Thyroid gland (tissue), 4 donors: Measurements from ENCODE around the gene ARL8A.

Experiments
- CTCF ChIP-seq, 6 experiments: fragments of 200-600 bp in 3 of 6; fragments of 450-650 bp in 3 of 6; sonication (generic) in 3 of 6; IDR thresholded peaks; one replicate each; pipeline ENCODE4 v1.5.1; 2016 to 2019; ENCODE audit warnings: antibody characterized with exemption in 6 of 6, mild to moderate bottlenecking in 2 of 6, inconsistent platforms in 1 of 6, moderate library complexity in 1 of 6
- POLR2A ChIP-seq, 2 donors: fragments of 450-650 bp; IDR thresholded peaks; one replicate each; pipeline ENCODE4 v1.6.1; 2017; ENCODE audit warnings: antibody characterized with exemption in 2 of 2, mild to moderate bottlenecking in 2 of 2, moderate library complexity in 1 of 2

DNA sequence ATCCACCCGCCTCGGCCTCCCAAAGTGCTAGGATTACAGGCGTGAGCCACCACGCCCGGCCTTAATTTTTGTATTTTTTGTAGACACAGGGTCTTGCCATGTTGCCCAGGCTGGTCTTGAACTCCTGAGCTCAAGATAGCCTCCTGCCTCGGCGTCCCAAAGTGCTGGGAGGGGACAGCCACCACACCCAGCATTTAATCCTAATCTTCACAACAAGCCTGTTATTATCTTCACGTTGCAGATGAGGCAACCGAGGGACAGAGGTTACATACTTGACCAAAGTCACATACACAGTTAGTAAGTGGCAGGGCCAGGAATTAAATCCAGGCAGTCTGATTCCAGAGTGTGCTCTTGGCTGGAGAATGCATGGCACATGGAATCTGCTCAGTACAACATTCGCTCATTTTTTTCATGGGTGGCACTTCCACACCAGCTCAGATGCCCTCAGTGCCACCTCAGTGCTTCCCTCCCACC, 26.6 kb downstream of the ARL8A start:
- no peak for TF ChIP-seq CTCF (IDR thresholded peaks at IDR 0.05)
- TF ChIP-seq POLR2A (IDR thresholded peaks at IDR 0.05) = no peak
